Bronchial epithelial cell (primary cell): Measurements from ENCODE around the gene SLX4IP. TPM values are rescaled to one million over a fixed set of nuclear protein-coding genes. Genes with fewer than 3 reads are reported as not detected.

Experiments
- DNase-seq: peaks from one replicate; pipeline ENCODE4 v3.0.0-alpha.2; 2010; ENCODE audit warnings: low read depth
- FAIRE-seq: peaks from 2 replicates; lab custom pipeline; 2011; peaks lifted over from hg19 to GRCh38; lab: Jason Lieb, UNC
- H3K27me3 ChIP-seq: 2 replicates; pipeline ENCODE4 v1.5.1; 2011; ENCODE audit warnings: low read length; ENCODE audit not compliant: control insufficient read depth, insufficient read depth
- H3K36me3 ChIP-seq: 2 replicates; pipeline ENCODE4 v1.5.1; 2011; ENCODE audit warnings: low read length; ENCODE audit not compliant: control insufficient read depth, insufficient read depth
- H3K4me3 ChIP-seq: 2 replicates; pipeline ENCODE4 v1.5.1; 2011; ENCODE audit warnings: mild to moderate bottlenecking, low read depth, low read length, control low read depth
- total RNA-seq: library from RNA; depleted of rRNA; stranded (reverse); fragments of >200 nt; gene quantifications from 2 replicates; pipeline ENCODE4 v1.2.1, GENCODE V29; 2014
- TF ChIP-seq, protein P1 (sequence below): IDR thresholded peaks from 2 replicates; pipeline ENCODE4 v1.5.1; 2011; ENCODE audit warnings: mild to moderate bottlenecking, moderate library complexity, low read length, control low read depth, inconsistent platforms; ENCODE audit not compliant: insufficient read depth, severe bottlenecking

The SLX4IP gene
- total RNA-seq, 1 donor from 2014 or later = 3.9 TPM

DNA sequence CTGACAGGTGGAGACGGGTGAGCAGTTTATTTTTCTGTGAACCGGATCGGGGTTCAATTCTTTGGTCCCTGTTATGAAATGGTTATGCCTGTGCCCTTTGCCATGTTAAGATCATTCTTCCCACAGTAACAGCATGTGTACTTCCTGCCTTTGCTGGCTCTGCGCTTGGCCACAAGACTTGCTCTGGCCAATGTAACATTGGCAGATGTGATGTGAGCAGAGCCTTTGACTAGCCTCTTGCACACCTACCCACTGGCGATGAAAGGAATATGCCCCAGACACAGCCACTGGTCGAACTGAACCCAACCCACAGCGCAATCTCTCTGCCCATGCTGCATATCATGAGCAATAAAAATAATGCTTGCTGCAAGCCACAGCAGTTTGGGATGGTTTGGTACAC, 206.8 kb downstream of the SLX4IP start:
- TF ChIP-seq, protein P1, sequence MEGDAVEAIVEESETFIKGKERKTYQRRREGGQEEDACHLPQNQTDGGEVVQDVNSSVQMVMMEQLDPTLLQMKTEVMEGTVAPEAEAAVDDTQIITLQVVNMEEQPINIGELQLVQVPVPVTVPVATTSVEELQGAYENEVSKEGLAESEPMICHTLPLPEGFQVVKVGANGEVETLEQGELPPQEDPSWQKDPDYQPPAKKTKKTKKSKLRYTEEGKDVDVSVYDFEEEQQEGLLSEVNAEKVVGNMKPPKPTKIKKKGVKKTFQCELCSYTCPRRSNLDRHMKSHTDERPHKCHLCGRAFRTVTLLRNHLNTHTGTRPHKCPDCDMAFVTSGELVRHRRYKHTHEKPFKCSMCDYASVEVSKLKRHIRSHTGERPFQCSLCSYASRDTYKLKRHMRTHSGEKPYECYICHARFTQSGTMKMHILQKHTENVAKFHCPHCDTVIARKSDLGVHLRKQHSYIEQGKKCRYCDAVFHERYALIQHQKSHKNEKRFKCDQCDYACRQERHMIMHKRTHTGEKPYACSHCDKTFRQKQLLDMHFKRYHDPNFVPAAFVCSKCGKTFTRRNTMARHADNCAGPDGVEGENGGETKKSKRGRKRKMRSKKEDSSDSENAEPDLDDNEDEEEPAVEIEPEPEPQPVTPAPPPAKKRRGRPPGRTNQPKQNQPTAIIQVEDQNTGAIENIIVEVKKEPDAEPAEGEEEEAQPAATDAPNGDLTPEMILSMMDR = no peak
- Histone ChIP-seq H3K4me3 (no peak overlapping the region), H3K36me3 (peaks cover 59% of the 10 kb centered on the region), H3K27me3 (no peaks in the 10 kb centered on the region)
- no peak for FAIRE-seq
- DNase-seq = no peak

DNA sequence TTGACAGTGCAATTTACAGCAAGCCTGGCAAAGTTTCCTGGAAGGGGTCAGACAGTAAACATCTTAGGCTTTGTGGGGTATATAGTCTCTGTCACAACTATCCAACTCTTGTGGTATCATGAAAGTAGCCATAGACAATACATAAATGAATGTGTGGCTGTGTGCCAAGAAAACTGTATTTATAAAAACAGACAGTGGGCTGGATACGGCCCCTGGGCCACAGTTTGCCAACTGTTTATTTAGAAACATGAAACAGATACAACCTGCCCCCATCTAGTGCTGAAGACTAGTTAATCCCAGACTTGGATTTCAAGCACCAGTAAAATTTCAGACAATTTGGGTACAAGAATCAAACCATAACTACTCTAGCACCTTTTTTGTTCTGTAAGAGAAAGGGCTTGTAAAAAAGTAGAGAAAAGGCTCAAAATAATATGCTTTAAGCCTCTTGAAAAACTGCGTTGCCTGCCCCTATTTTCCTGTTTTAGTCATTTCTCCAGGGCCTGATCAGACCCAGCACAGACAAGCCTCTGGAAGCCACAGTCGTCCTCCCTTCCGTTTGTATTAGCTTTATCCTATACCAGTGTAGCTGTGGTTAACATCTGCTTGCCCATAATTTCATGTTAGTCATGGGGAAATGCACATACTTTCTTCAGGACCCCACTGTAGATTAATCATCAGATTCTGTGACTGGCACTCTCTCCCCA, 207.9 kb downstream of the SLX4IP start:
- FAIRE-seq (no peak), DNase-seq (no peak)
- TF ChIP-seq, protein P1 = no peak
- Histone ChIP-seq H3K4me3 (no peak overlapping the region), H3K27me3 (no peaks in the 10 kb centered on the region), H3K36me3 (peaks cover 68% of the 10 kb centered on the region)

DNA sequence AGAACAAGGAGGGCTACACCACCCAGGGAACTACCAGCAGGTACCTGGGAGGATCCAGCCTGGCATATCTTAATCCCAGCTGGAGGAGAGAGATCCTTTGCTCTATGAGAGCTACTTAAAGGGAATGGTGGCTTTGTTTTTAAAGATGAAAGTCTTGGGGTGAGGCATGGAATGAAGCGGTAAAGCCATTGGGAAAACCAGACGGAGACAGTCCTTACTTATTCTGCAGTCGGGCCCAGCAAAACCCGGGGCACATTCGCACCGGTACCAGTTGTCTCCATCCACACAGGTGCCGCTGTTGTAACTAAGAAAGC, 208.4 kb downstream of the SLX4IP start:
- TF ChIP-seq, protein P1 = no peak
- FAIRE-seq (peak; percentile 36), DNase-seq (no peak)
- no peaks in the 10 kb centered on the region for H3K27me3 ChIP-seq
- peaks cover 72% of the 10 kb centered on the region for H3K36me3 ChIP-seq
- no peak overlapping the region for H3K4me3 ChIP-seq

DNA sequence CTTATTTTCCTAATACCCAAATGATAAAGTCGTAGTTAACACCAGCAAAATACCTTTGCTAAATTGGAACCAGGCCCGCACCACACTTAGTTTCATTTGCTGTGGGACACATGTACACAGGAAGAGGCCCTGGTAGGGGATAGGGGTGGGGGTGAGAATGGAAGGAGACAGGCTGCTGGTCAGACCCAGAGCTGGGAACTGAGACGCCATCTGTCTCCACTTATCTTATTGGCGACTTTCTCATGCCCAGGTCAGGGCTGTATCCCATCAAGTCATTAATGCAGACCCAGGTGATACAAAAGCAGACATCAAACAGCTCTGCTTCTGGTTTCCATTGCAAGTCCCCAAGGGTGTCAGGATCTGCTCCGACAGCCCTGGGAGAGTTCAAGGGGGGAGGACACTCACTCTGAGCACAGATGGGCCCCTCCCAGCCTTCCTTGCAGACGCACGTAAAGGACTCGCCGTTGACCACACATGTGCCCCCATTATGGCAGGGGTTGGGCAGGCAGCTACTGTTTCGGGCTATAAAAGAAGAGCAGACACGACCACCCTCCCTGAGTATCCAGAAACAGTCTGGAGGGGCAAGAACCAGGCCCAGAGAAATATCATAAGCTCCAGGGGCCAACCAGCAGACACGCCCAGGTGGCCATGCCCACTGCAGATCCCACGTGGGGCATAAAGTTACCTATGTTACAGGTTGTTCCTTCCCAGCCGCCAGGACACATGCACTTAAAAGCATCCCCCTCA, 209.5 kb downstream of the SLX4IP start:
- peaks cover 76% of the 10 kb centered on the region for H3K36me3 ChIP-seq
- DNase-seq (no peak), FAIRE-seq (no peak)
- H3K27me3 ChIP-seq = no peaks in the 10 kb centered on the region
- H3K4me3 ChIP-seq = no peak overlapping the region
- TF ChIP-seq, protein P1 = no peak

DNA sequence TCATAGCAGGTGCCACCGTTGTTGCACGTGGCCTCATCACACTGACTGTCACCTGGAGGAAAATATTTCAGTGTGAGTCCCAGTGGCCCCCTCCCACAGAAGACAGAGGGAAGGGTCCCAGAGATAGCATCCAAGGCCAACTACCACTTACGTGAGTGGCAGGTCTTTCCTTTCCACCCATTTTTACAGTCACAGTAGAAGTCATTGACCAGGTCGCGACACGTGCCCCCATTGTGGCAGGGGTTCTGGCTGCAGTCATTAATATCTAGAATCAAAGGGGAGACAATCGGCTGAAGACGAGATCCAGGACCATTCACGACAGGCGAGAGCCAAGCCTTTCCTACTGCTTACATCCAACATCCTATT, 210.1 kb downstream of the SLX4IP start:
- DNase-seq = no peak
- TF ChIP-seq, protein P1 = no peak
- peak; percentile 28 for FAIRE-seq
- Histone ChIP-seq H3K4me3 (no peak overlapping the region), H3K27me3 (no peaks in the 10 kb centered on the region), H3K36me3 (peaks cover 78% of the 10 kb centered on the region)
